Hepatic stellate cell (primary cell): Measurements from ENCODE around the gene ZNF302.

ENCODE experiments used
- DNase-seq: peaks from one replicate; pipeline ENCODE4 v3.0.0; 2011; ENCODE audit warnings: low spot score

ZNF302 gene

GRCh38 chr19:34732612-34733211 lies 55.2 kb downstream of the ZNF302 start:
- no peak for DNase-seq

- DNase-seq = no peak
Observed at GRCh38 chr19:34733266-34733745, 55.8 kb downstream of the ZNF302 start.

- peak; percentile 85 for DNase-seq
Observed at GRCh38 chr19:34733746-34734536, 56.5 kb downstream of the ZNF302 start, which contains the start of gene ZNF181. ZNF181 (plus strand) TSS chr19:34734243; CDS start chr19:34735038, 795 bp downstream.

GRCh38 chr19:34734537-34735103 lies 57.1 kb downstream of the ZNF302 start:
- no peak for DNase-seq
